ENCODE data around the gene DDX5.

Gene DDX5

GRCh38 chr17:64504769-64505339 lies 1.2 kb downstream of the DDX5 start:
- H3K4me1 ChIP-seq (ENCODE audit: control extremely low read depth in 1 of 4, control insufficient read depth in 4 of 4, insufficient read depth in 4 of 4, low read length in 3 of 4) = peaks cover 16 to 34% (median 23%) of the 10 kb centered on the region in 4 experiments
- no peaks in the 10 kb centered on the region for H3K9me3 ChIP-seq (ENCODE audit: control extremely low read depth in 1 of 5, control insufficient read depth in 4 of 5, insufficient read depth in 2 of 5, low read depth in 1 of 5, low read length in 4 of 5)
- DNase-seq = no peak
- H3K27me3 ChIP-seq (replicated peaks in 2 of 5; ENCODE audit: control insufficient read depth in 4 of 5, insufficient read depth in 5 of 5, low read length in 4 of 5) = no peaks in the 10 kb centered on the region
- H3K27ac ChIP-seq (ENCODE audit: insufficient read depth in 1 of 2, low read depth in 1 of 2, low read length in 2 of 2, poor library complexity in 1 of 2, severe bottlenecking in 2 of 2) = peak overlapping the region; percentile 99
- H3K36me3 ChIP-seq (ENCODE audit: control insufficient read depth in 4 of 4, insufficient read depth in 4 of 4, low read length in 3 of 4) = peaks cover 29 to 62% (median 56%) of the 10 kb centered on the region in 4 experiments
- ChIA-PET POLR2A (interaction anchor here (0.6 to 3.7 kb wide), 7 partner anchors 8 to 661 kb away, joined by 3 to 55 read pairs (median 4); partner anchors contain the start of gene POLG2), CTCF (interaction anchor here (0.5 to 7.0 kb wide), 5 partner anchors 8 to 102 kb away, joined by 3 to 55 read pairs (median 8); partner anchors contain the start of gene POLG2)
- H3K4me3 ChIP-seq (ENCODE audit: control insufficient read depth in 1 of 7, extremely low read depth in 1 of 7, insufficient read depth in 4 of 7, low read depth in 2 of 7, low read length in 6 of 7) = peak overlapping the region; percentile 77 to 100 (median 100)
- 3% methylated on average over 11 of the region's 13 CpGs for WGBS (ENCODE audit: insufficient coverage)

GRCh38 chr17:64503821-64504768 lies 2.0 kb downstream of the DDX5 start:
- Histone ChIP-seq H3K4me1 (ENCODE audit: control extremely low read depth in 1 of 4, control insufficient read depth in 4 of 4, insufficient read depth in 4 of 4, low read length in 3 of 4) (peaks cover 16 to 37% (median 23%) of the 10 kb centered on the region in 4 experiments), H3K36me3 (ENCODE audit: control insufficient read depth in 4 of 4, insufficient read depth in 4 of 4, low read length in 3 of 4) (peaks cover 29 to 64% (median 58%) of the 10 kb centered on the region in 4 experiments), H3K4me3 (ENCODE audit: control insufficient read depth in 1 of 7, extremely low read depth in 1 of 7, insufficient read depth in 4 of 7, low read depth in 2 of 7, low read length in 6 of 7) (peak overlapping the region in 6 of 7 experiments; percentile 98 to 100 (median 100)), H3K27ac (ENCODE audit: insufficient read depth in 1 of 2, low read depth in 1 of 2, low read length in 2 of 2, poor library complexity in 1 of 2, severe bottlenecking in 2 of 2) (peak overlapping the region; percentile 99), H3K9me3 (ENCODE audit: control extremely low read depth in 1 of 5, control insufficient read depth in 4 of 5, insufficient read depth in 2 of 5, low read depth in 1 of 5, low read length in 4 of 5) (no peaks in the 10 kb centered on the region), H3K27me3 (replicated peaks in 2 of 5; ENCODE audit: control insufficient read depth in 4 of 5, insufficient read depth in 5 of 5, low read length in 4 of 5) (no peaks in the 10 kb centered on the region)
- 62% methylated on average over 5 of the region's 7 CpGs for WGBS (ENCODE audit: insufficient coverage)
- POLR2A ChIA-PET = interaction anchor here (1.0 to 3.7 kb wide), 2 partner anchors 7 to 84 kb away, joined by 3 to 55 read pairs; partner anchors contain the start of gene POLG2
- peak in 1 of 3 donors; percentile 18 for DNase-seq
- CTCF ChIA-PET = interaction anchor here (0.7 to 7.0 kb wide), 4 partner anchors 10 to 84 kb away, joined by 3 to 55 read pairs (median 6); no protein-coding TSS in a partner anchor

- peak in 1 of 3 donors; percentile 4 for DNase-seq
- Histone ChIP-seq H3K27ac (ENCODE audit: insufficient read depth in 1 of 2, low read depth in 1 of 2, low read length in 2 of 2, poor library complexity in 1 of 2, severe bottlenecking in 2 of 2) (no peak overlapping the region), H3K36me3 (ENCODE audit: control insufficient read depth in 4 of 4, insufficient read depth in 4 of 4, low read length in 3 of 4) (peaks cover 29 to 68% (median 58%) of the 10 kb centered on the region in 4 experiments), H3K4me3 (ENCODE audit: control insufficient read depth in 1 of 7, extremely low read depth in 1 of 7, insufficient read depth in 4 of 7, low read depth in 2 of 7, low read length in 6 of 7) (peak overlapping the region in 3 of 7 experiments; percentile 98 to 100 (median 100)), H3K27me3 (replicated peaks in 2 of 5; ENCODE audit: control insufficient read depth in 4 of 5, insufficient read depth in 5 of 5, low read length in 4 of 5) (no peaks in the 10 kb centered on the region), H3K9me3 (ENCODE audit: control extremely low read depth in 1 of 5, control insufficient read depth in 4 of 5, insufficient read depth in 2 of 5, low read depth in 1 of 5, low read length in 4 of 5) (no peaks in the 10 kb centered on the region), H3K4me1 (ENCODE audit: control extremely low read depth in 1 of 4, control insufficient read depth in 4 of 4, insufficient read depth in 4 of 4, low read length in 3 of 4) (peaks cover 14 to 41% (median 20%) of the 10 kb centered on the region in 4 experiments)
- POLR2A ChIA-PET = interaction anchor here (0.7 kb wide), 1 partner anchor 673 kb away, joined by 3 read pairs; no protein-coding TSS in a partner anchor
- CTCF ChIA-PET = interaction anchor here (1.3 to 7.0 kb wide), 2 partner anchors 29 to 83 kb away, joined by 3 to 55 read pairs; no protein-coding TSS in a partner anchor
- WGBS (ENCODE audit: insufficient coverage) = 96% methylated on average over 5 of the region's 5 CpGs
Observed at GRCh38 chr17:64503341-64503740, 2.7 kb downstream of the DDX5 start.

GRCh38 chr17:64502809-64503208 lies 3.3 kb downstream of the DDX5 start:
- Histone ChIP-seq H3K27me3 (replicated peaks in 2 of 5; ENCODE audit: control insufficient read depth in 4 of 5, insufficient read depth in 5 of 5, low read length in 4 of 5) (no peaks in the 10 kb centered on the region), H3K36me3 (ENCODE audit: control insufficient read depth in 4 of 4, insufficient read depth in 4 of 4, low read length in 3 of 4) (peaks cover 29 to 73% (median 60%) of the 10 kb centered on the region in 4 experiments), H3K9me3 (ENCODE audit: control extremely low read depth in 1 of 5, control insufficient read depth in 4 of 5, insufficient read depth in 2 of 5, low read depth in 1 of 5, low read length in 4 of 5) (no peaks in the 10 kb centered on the region), H3K27ac (ENCODE audit: insufficient read depth in 1 of 2, low read depth in 1 of 2, low read length in 2 of 2, poor library complexity in 1 of 2, severe bottlenecking in 2 of 2) (no peak overlapping the region), H3K4me3 (ENCODE audit: control insufficient read depth in 1 of 7, extremely low read depth in 1 of 7, insufficient read depth in 4 of 7, low read depth in 2 of 7, low read length in 6 of 7) (no peak overlapping the region), H3K4me1 (ENCODE audit: control extremely low read depth in 1 of 4, control insufficient read depth in 4 of 4, insufficient read depth in 4 of 4, low read length in 3 of 4) (peaks cover 9 to 41% (median 17%) of the 10 kb centered on the region in 4 experiments)
- CTCF ChIA-PET = interaction anchor here (7.0 kb wide), 1 partner anchor 83 kb away, joined by 55 read pairs; no protein-coding TSS in a partner anchor
- peak in 1 of 3 donors; percentile 3 for DNase-seq
- POLR2A ChIA-PET = interaction anchor here (0.7 kb wide), 1 partner anchor 673 kb away, joined by 3 read pairs; no protein-coding TSS in a partner anchor
- WGBS (ENCODE audit: insufficient coverage) = no CpG with 5 or more reads among the region's 2 CpGs

DNA sequence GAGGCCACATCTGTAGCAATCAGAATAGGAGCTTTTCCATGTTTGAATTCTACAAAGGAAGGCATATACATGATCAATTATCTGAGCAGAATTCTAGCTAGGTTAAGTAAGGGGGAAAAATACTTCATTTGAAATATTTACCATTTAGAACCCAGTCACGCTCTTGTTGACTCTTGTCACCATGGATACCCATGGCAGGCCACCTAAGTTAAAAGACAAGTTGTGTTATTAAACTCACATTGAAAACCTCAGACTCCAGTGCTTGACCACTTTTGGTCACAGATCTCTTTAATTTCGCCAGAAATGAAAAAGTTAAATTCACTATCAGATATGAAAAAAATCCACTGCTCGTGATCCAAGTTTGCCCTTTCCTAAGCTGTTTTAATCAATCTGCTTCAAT lies 4.1 kb downstream of the DDX5 start:
- ChIA-PET POLR2A (no interaction called here), CTCF (interaction anchor here (7.0 kb wide), 1 partner anchor 82 kb away, joined by 55 read pairs; no protein-coding TSS in a partner anchor)
- H3K27ac ChIP-seq (ENCODE audit: insufficient read depth in 1 of 2, low read depth in 1 of 2, low read length in 2 of 2, poor library complexity in 1 of 2, severe bottlenecking in 2 of 2) = peak overlapping the region in 1 of 2 experiments; percentile 65
- H3K27me3 ChIP-seq (replicated peaks in 2 of 5; ENCODE audit: control insufficient read depth in 4 of 5, insufficient read depth in 5 of 5, low read length in 4 of 5) = no peaks in the 10 kb centered on the region
- peak in 1 of 3 donors; percentile 10 for DNase-seq
- H3K4me3 ChIP-seq (ENCODE audit: control insufficient read depth in 1 of 7, extremely low read depth in 1 of 7, insufficient read depth in 4 of 7, low read depth in 2 of 7, low read length in 6 of 7) = no peak overlapping the region
- H3K36me3 ChIP-seq (ENCODE audit: control insufficient read depth in 4 of 4, insufficient read depth in 4 of 4, low read length in 3 of 4) = peaks cover 29 to 74% (median 60%) of the 10 kb centered on the region in 4 experiments
- peaks cover 8 to 46% (median 18%) of the 10 kb centered on the region in 4 experiments for H3K4me1 ChIP-seq (ENCODE audit: control extremely low read depth in 1 of 4, control insufficient read depth in 4 of 4, insufficient read depth in 4 of 4, low read length in 3 of 4)
- WGBS (ENCODE audit: insufficient coverage) = 86% methylated on average over 3 of the region's 3 CpGs
- no peaks in the 10 kb centered on the region for H3K9me3 ChIP-seq (ENCODE audit: control extremely low read depth in 1 of 5, control insufficient read depth in 4 of 5, insufficient read depth in 2 of 5, low read depth in 1 of 5, low read length in 4 of 5)

DNA sequence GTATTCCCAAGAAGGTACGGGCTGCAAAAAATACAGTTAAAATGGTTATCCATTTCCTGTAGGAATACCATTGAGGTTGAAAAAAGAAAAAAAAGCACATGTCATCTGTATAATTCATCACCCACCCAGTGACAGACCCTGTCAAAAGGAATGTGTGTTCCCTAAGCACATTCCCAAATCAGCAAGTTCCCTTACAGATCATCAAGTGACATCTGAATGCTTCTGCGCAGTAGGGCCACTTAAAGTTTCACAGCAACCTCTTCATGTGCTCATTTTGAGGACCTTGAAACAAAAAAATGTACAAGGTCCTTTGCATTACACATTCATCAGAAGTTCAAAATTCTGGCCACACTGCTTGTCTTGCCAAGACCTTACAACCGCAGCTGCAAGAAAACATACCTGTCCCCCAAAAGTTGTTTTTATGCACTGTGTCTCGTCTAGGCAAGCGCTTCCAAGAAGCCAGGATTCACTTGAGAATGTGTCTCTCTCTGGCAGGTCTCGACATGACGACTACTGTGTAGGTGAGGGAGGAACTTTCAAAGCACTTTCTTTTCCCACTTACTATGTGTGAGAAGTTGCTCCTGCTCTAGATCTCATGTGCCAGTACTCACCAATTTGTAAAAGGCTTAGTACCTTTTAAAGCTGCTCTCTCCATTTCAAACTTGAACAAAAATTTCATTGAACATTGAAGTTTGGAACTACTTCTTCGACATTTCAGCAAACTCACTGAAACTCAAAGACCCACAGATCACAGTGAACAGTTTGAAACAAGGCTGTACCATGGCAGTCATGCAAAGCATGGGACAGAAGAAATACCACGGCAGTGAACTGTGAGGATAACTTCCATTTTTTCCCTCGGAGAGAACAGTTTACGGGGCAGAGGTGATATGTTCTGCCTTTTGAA lies 5.0 kb downstream of the DDX5 start:
- Histone ChIP-seq H3K27me3 (replicated peaks in 2 of 5; ENCODE audit: control insufficient read depth in 4 of 5, insufficient read depth in 5 of 5, low read length in 4 of 5) (no peaks in the 10 kb centered on the region), H3K9me3 (ENCODE audit: control extremely low read depth in 1 of 5, control insufficient read depth in 4 of 5, insufficient read depth in 2 of 5, low read depth in 1 of 5, low read length in 4 of 5) (no peaks in the 10 kb centered on the region), H3K4me1 (ENCODE audit: control extremely low read depth in 1 of 4, control insufficient read depth in 4 of 4, insufficient read depth in 4 of 4, low read length in 3 of 4) (peaks cover 9 to 54% (median 23%) of the 10 kb centered on the region in 4 experiments), H3K4me3 (ENCODE audit: control insufficient read depth in 1 of 7, extremely low read depth in 1 of 7, insufficient read depth in 4 of 7, low read depth in 2 of 7, low read length in 6 of 7) (no peak overlapping the region), H3K36me3 (ENCODE audit: control insufficient read depth in 4 of 4, insufficient read depth in 4 of 4, low read length in 3 of 4) (peaks cover 29 to 74% (median 60%) of the 10 kb centered on the region in 4 experiments), H3K27ac (ENCODE audit: insufficient read depth in 1 of 2, low read depth in 1 of 2, low read length in 2 of 2, poor library complexity in 1 of 2, severe bottlenecking in 2 of 2) (no peak overlapping the region)
- 96% methylated on average over 6 of the region's 11 CpGs for WGBS (ENCODE audit: insufficient coverage)
- DNase-seq = peak in 2 of 3 donors; percentile 22 to 28
- CTCF ChIA-PET = interaction anchor here (7.0 to 13.1 kb wide), 2 partner anchors 79 to 81 kb away, joined by 55 to 261 read pairs; no protein-coding TSS in a partner anchor
- POLR2A ChIA-PET = no interaction called here

Measured in common myeloid progenitor, CD34-positive (primary cell).